ENCODE data around the gene WNT3. TPM values are rescaled to one million over a fixed set of nuclear protein-coding genes. Genes with fewer than 3 reads are reported as not detected.

Gene WNT3
- total RNA-seq, 1 experiment from 2014 or later = 5.5 TPM

DNA sequence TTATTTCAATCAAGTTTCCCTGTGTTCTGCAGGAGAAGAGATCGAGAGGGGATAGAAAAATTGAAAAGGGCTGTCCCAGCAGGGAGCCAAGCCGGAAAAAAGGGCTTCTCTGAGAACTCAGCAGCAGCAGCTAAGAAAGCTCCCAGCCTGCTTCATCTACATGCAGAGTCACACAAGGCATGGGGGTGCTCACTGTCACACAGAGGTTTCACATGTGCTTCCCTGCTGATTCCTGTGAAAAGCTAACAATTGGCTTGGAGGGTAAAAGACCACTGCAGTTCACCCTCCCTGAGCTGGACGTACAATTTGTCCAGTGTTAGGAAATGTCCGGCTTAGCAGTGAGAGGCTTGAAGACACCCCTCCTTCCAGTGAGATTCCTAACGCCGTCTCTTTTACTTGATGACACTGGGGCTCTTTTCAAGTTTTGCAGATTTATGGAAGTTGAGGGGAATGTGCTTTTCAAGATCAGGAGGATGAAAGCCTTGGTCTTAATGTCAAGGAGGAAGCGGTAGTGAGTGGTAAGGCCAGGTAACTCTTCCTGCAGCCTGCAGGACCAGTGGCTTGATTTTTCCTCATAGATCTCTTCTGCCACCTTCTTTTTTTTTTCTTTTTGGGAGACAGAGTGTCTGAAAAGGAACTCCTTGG is 85.6 kb downstream of the WNT3 start:
- Histone ChIP-seq H3K27me3 (ENCODE audit: insufficient read depth, low read length) (no peaks in the 10 kb centered on the region), H3K4me2 (ENCODE audit: low read length) (no peak overlapping the region), H4K20me1 (ENCODE audit: insufficient read depth) (no peaks in the 10 kb centered on the region), H3K27ac (ENCODE audit: low read depth, low read length) (no peak overlapping the region), H3K36me3 (ENCODE audit: control insufficient read depth in 1 of 2, insufficient read depth in 2 of 2, low read length in 2 of 2) (no peaks in the 10 kb centered on the region), H3K9ac (ENCODE audit: low read length) (no peak overlapping the region), H3K9me3 (ENCODE audit: control insufficient read depth in 1 of 2, insufficient read depth in 1 of 2, low read depth in 1 of 2, low read length in 2 of 2) (no peaks in the 10 kb centered on the region), H3K79me2 (ENCODE audit: insufficient read depth, low read length) (no peaks in the 10 kb centered on the region), H3K4me3 (replicated peaks in 1 of 2; ENCODE audit: low read depth in 1 of 2, low read length in 2 of 2) (no peak overlapping the region), H2AFZ (ENCODE audit: low read depth, low read length, poor library complexity, severe bottlenecking) (no peak overlapping the region), H3K4me1 (ENCODE audit: control insufficient read depth in 1 of 2, insufficient read depth in 2 of 2, low read length in 2 of 2) (peaks cover 0 to 3% of the 10 kb centered on the region in 2 experiments; a peak in 3 of 4 replicates), H3K9me2 (ENCODE audit: insufficient read depth) (no peaks in the 10 kb centered on the region)
- RAD21 ChIA-PET (ENCODE audit: low non-redundant PET in 1 of 2, low total read pairs in 2 of 2, uncharacterized antibody in 2 of 2, unreplicated experiment in 2 of 2) = no interaction called here
- no peak for ATAC-seq
- POLR2A ChIA-PET = interaction anchor here (0.6 kb wide), 1 partner anchor 796 kb away, joined by 3 read pairs; no protein-coding TSS in a partner anchor
- no peak for TF ChIP-seq TCF7L2 (IDR thresholded peaks at IDR 0.05; ENCODE audit: borderline replicate concordance, extremely low read depth, insufficient read depth, insufficient read length)
- no peak for TF ChIP-seq JUND (IDR thresholded peaks at IDR 0.05)
- TF ChIP-seq EZH2phosphoT487 (IDR thresholded peaks at IDR 0.05; ENCODE audit: borderline replicate concordance) = no peak
- TF ChIP-seq CBX3 (IDR thresholded peaks at IDR 0.05; ENCODE audit: low read depth) = no peak
- CTCF ChIA-PET = interaction anchor here (0.7 kb wide), 1 partner anchor 688 kb away, joined by 3 read pairs; no protein-coding TSS in a partner anchor
- intact Hi-C loops (cut with micrococcal nuclease) = loop anchor here (5.0 kb wide), 1 partner anchor 104 kb away; no protein-coding TSS in a partner anchor
- BruUV-seq (replicated peaks) = no TSS peak
- no peak for DNase-seq (ENCODE audit: low read depth, low spot score)

GRCh38 chr17:46732160-46732559 is 86.3 kb downstream of the WNT3 start:
- CTCF ChIA-PET = interaction anchor here (0.7 kb wide), 1 partner anchor 688 kb away, joined by 3 read pairs; no protein-coding TSS in a partner anchor
- RAD21 ChIA-PET (ENCODE audit: low non-redundant PET in 1 of 2, low total read pairs in 2 of 2, uncharacterized antibody in 2 of 2, unreplicated experiment in 2 of 2) = no interaction called here
- Histone ChIP-seq H3K9ac (ENCODE audit: low read length) (no peak overlapping the region), H2AFZ (ENCODE audit: low read depth, low read length, poor library complexity, severe bottlenecking) (no peak overlapping the region), H3K36me3 (ENCODE audit: control insufficient read depth in 1 of 2, insufficient read depth in 2 of 2, low read length in 2 of 2) (no peaks in the 10 kb centered on the region), H3K4me3 (replicated peaks in 1 of 2; ENCODE audit: low read depth in 1 of 2, low read length in 2 of 2) (no peak overlapping the region), H3K27me3 (ENCODE audit: insufficient read depth, low read length) (no peaks in the 10 kb centered on the region), H3K79me2 (ENCODE audit: insufficient read depth, low read length) (no peaks in the 10 kb centered on the region), H3K27ac (ENCODE audit: low read depth, low read length) (no peak overlapping the region), H3K4me2 (ENCODE audit: low read length) (no peak overlapping the region), H3K9me2 (ENCODE audit: insufficient read depth) (no peaks in the 10 kb centered on the region), H3K4me1 (ENCODE audit: control insufficient read depth in 1 of 2, insufficient read depth in 2 of 2, low read length in 2 of 2) (peaks cover 0 to 10% of the 10 kb centered on the region in 2 experiments; a peak in 3 of 4 replicates), H3K9me3 (ENCODE audit: control insufficient read depth in 1 of 2, insufficient read depth in 1 of 2, low read depth in 1 of 2, low read length in 2 of 2) (no peaks in the 10 kb centered on the region), H4K20me1 (ENCODE audit: insufficient read depth) (no peaks in the 10 kb centered on the region)
- POLR2A ChIA-PET = interaction anchor here (0.6 kb wide), 1 partner anchor 795 kb away, joined by 3 read pairs; no protein-coding TSS in a partner anchor
- ATAC-seq (no peak), DNase-seq (ENCODE audit: low read depth, low spot score) (no peak)
- intact Hi-C loops (cut with micrococcal nuclease) = loop anchor here (5.0 kb wide), 1 partner anchor 105 kb away; no protein-coding TSS in a partner anchor
- BruUV-seq (replicated peaks) = no TSS peak
- TF ChIP-seq EGR1 (IDR thresholded peaks at IDR 0.05; ENCODE audit: low read depth) (no peak), ZNF274 (IDR thresholded peaks at IDR 0.05; ENCODE audit: low read depth, low read length) (no peak), EZH2 (IDR thresholded peaks at IDR 0.05) (no peak), RAD21 (IDR thresholded peaks at IDR 0.05; ENCODE audit: low read depth) (no peak), SP1 (IDR thresholded peaks at IDR 0.05; ENCODE audit: low read depth) (no peak), JUND (IDR thresholded peaks at IDR 0.05) (no peak), CBX3 (IDR thresholded peaks at IDR 0.05; ENCODE audit: low read depth) (no peak), YY1 (IDR thresholded peaks at IDR 0.05; ENCODE audit: extremely low read depth, insufficient replicate concordance, low read depth, low read length) (no peak), ZFX (IDR thresholded peaks at IDR 0.05) (no peak)
- TF ChIP-seq, protein P1, sequence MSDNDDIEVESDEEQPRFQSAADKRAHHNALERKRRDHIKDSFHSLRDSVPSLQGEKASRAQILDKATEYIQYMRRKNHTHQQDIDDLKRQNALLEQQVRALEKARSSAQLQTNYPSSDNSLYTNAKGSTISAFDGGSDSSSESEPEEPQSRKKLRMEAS (IDR thresholded peaks at IDR 0.05) = no peak
- TF ChIP-seq, protein P2, sequence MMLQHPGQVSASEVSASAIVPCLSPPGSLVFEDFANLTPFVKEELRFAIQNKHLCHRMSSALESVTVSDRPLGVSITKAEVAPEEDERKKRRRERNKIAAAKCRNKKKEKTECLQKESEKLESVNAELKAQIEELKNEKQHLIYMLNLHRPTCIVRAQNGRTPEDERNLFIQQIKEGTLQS (IDR thresholded peaks at IDR 0.05) = no peak

Measured in HCT116 (cell line).